Bone marrow (tissue), 2 donors: Measurements from ENCODE around the gene DZIP1L.
"Not testable (repeated sequence)": the region's sequence is repeated elsewhere in the genome, so short reads cannot be mapped to it uniquely, and the experiment has no call there.

ENCODE experiments used
- DNase-seq, 2 donors: peaks; one replicate each; lab custom pipeline; 2025; lab: John Stamatoyannopoulos, UW

DZIP1L gene

GRCh38 chr3:138114988-138115971 is at the start of gene DZIP1L:
DZIP1L (minus strand) TSS chr3:138115608; CDS start chr3:138103971, 11,637 bp downstream.
- peak in 1 of 2 donors; percentile 58 for DNase-seq

- DNase-seq: no peak
These were observed 49.7 kb upstream of the DZIP1L start for GRCh38 chr3:138165061-138165460.

DNA sequence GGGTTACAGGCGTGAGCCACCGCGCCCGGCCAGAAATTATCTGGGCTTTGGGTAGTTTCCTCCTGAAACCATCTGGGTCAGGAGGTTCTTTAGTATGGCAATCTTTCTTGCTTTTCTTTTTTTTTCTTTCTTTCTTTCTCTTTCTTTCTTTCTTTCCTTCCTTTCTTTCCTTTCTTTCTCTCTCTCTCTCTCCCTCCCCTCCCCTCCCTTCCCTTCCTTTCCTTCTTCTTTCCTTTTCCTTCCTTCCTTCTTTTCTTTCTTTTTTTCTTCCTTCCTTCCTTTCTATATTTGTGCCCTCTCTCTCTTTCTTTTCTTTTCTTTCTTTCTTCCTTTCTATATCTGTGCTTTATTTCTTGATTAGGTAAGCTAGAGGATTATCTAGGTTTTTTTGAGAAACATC is 42.3 kb upstream of the DZIP1L start:
- DNase-seq: no peak

- no peak for DNase-seq
These were observed 39.1 kb upstream of the DZIP1L start for GRCh38 chr3:138154534-138154933.

- no peak for DNase-seq
These were observed 33.1 kb upstream of the DZIP1L start for GRCh38 chr3:138148503-138148902.

- not testable (repeated sequence) for DNase-seq
These were observed 26.8 kb upstream of the DZIP1L start for GRCh38 chr3:138142181-138142580.

DNA sequence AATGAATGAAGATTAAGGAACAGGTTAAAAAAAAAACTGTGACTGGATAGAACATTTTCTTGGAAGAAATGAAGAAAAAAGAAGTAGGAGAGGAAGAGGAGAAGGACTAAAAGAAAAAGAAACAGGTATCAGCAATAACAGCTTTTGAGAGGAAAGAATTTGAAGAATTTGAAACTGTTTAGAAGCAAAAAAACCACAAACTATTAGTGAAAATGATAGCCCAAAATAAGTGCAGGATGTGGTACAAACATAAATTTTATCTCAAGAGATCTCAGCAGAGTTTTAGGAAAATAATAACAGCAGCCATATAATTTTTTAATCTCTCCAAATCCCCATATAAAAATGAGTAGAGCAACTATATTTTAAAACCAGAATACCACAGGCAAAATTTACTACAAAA is 25.5 kb upstream of the DZIP1L start:
- no peak for DNase-seq

DNA sequence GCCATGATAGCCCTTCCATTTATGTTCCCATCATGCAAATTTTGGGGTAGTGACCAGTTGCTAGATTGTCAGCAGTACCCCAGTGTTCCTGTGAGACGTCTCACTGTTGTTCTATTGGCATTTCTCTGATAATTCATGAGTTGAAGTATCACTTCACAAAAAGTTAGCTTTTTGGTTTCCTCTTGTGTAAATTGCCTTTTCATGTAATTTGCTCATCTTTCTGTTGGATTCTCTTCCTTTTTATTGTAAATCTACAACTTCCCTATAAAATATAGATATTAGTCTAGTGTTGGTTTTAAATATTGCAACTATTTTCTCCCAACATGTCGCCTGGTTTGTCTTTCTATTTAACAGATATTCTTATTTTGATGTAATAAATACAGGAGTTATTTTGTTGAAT is 24.3 kb upstream of the DZIP1L start:
- DNase-seq: no peak

DNA sequence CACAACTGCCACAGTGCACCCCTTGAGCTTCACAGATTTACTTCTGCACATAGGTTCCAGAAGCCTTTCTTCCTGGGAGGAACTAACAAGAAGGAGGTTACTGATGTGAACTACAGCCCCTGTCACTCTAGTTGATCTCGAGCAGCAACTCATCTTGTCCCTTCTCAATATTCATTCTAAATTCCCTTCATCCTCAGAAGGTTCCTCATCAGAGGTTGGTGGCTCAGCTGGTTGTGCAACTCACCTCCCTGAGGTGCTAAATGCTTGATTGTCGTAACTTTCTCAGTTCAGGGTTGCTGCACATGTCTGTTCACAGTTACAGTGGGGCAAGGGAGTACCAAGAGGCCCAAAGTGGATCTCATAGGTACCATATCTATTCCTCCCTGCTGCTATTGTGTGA is 22.5 kb upstream of the DZIP1L start:
- DNase-seq: no peak

- no peak for DNase-seq
These were observed 20.8 kb upstream of the DZIP1L start for GRCh38 chr3:138136201-138136600.

DNA sequence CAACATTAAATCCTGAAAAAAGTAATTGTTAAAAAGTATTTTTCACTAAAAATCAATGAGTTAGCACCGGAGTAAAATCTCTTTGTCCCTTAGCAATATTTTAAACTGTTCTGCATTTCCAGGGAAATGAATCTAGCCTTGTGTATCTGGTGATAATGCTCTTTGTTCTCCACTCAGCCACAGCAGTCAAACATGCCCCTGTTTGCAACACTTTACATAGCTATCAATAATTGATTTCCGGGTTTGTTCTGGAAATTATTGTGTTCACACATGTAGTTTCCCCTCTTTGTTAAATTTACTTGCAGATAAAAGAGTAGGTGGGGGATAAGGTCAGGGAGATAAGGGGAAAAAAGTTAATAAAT is 20.4 kb upstream of the DZIP1L start:
- no peak for DNase-seq

GRCh38 chr3:138135146-138135832 is 19.9 kb upstream of the DZIP1L start:
- DNase-seq: peak in 1 of 2 donors; percentile 7

- no peak for DNase-seq
These were observed 16.8 kb upstream of the DZIP1L start, which contains the start of gene A4GNT for GRCh38 chr3:138132239-138132638. A4GNT (minus strand) TSS chr3:138132390; CDS start chr3:138131256, 1,134 bp downstream.

- no peak for DNase-seq
These were observed 12.4 kb upstream of the DZIP1L start for GRCh38 chr3:138127636-138128365.

DNA sequence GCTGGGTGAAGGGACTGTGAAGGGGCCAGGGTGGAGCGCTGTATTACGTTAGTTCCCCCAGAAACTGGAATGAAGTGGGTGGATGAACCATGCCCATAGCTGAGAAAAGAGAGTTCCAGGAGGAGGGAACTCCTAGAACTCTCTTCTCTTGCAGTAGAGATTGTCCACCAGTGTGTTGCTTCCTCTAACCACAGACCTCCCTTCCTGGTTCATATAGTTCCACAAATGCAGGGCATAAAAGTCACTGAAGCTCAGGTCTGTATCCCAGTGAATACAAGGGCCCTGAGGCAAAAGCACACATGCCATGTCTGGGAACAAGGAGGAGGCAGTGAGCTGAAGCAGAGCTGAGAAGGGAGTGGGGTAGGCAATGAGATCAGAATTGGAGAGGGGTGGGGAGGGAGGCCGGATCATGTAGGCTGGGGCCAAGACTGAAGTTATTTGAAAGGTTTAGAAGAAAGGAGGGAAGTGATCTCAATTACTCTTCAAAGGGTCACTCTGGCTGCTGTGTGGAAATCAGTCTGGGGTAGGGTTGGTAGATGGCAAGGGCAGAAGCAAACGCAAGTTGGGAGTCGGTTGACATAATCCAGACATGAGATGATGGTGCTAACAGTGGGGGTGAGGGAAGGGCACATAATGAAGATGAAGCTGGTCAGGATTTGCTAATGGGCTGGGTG is 10.3 kb upstream of the DZIP1L start:
- DNase-seq: no peak

DNA sequence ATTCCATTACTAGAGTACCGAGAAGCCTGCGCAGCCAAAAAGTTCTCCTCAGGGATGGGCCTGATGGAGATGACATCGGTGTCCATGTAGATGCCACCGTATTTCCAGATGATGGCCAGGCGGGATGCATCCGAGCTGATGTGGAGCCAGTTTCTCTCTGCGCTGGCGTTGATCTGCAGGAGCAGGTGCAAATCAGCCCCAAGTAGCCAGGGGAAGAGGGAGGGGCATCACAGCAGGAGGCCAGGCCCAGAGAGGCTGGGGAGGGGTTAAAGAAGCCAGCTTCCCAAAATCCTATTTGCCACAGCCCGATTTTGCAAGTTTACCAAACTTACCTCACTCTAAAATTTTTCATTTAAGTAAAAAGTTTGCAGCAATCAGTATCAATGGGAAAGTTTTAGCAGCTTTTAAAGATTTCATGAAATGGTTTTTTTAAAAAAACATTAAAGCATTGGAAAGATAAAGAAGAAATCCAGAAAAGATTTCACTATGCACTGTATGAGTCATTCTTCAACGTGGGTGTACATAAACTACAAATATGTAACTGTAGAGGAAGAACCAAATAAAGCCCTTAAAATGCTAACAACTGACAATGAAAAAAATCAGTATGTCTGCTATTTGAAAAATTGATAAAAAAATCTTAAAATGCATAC is 9.4 kb upstream of the DZIP1L start:
- no peak for DNase-seq

DNA sequence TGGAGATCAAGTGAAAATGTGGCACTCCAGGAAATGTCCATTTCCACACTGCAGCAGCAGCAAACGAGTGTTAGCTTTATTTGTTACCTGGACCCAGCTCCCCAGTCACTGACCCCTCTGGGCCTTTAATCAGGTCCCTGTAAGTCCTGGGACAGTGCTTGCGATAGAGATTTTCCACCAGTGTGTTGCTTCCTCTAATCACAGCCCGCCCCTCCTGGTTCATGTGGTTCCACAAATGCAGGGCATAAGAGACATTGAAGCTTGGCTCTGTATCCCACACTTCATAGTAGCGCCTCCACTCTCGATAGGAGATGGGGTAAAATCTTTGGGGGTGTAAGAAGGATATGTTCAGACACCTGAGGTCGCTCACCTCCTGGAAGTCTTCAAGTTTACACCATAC is 8.8 kb upstream of the DZIP1L start:
- DNase-seq: no peak

- no peak for DNase-seq
These were observed 4.0 kb upstream of the DZIP1L start for GRCh38 chr3:138119423-138119766.

GRCh38 chr3:138118612-138119422 is 3.4 kb upstream of the DZIP1L start:
- peak; percentile 3 to 20 for DNase-seq

DNA sequence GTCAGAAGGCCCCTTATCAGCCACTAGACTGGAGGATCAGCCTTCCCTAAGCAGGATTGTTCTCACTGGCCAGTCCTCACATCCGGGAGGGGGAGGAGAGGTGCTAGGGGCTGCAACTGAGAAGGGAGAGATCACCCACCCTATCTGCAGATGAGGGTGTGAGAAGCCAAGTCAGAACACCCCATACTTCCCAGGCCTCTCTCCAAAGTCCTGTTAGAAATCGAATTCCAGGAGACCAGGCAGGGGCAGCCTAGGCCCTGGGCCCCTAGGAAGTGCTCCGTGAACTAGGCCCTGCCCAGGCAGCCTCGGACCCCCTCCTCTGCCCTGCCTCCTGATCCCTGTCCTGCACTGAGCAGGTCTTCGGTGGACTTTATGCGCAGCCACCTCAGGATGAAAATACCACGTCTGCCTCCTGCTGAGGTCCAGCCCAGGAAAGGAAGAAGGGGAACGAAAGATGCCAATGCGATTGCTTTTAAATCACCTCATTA is 933 bp downstream of the DZIP1L start:
- no peak for DNase-seq
